Colonic mucosa (tissue), 4 donors: ENCODE results near the gene CHD6. TPM values are rescaled to one million over a fixed set of nuclear protein-coding genes. Genes with fewer than 3 reads are reported as not detected.

Experiments used
- DNase-seq: peaks from one replicate; pipeline ENCODE4 v3.0.0-alpha.2; 2020
- H3K27ac ChIP-seq: fragments of 200-600 bp; one replicate; pipeline ENCODE4 v1.8.0; 2021
- H3K27me3 ChIP-seq: fragments of 200-600 bp; one replicate; pipeline ENCODE4 v1.8.0; 2021
- H3K36me3 ChIP-seq: fragments of 200-600 bp; one replicate; pipeline ENCODE4 v1.8.0; 2021
- H3K4me1 ChIP-seq: fragments of 200-600 bp; one replicate; pipeline ENCODE4 v1.8.0; 2021; ENCODE audit warnings: mild to moderate bottlenecking
- H3K4me3 ChIP-seq: fragments of 200-600 bp; one replicate; pipeline ENCODE4 v1.8.0; 2021
- H3K9ac ChIP-seq, 2 donors: one replicate each; pipeline ENCODE4 v1.7.0; 2013; ENCODE audit warnings: control low read depth in 2 of 2, low read depth in 2 of 2, low read length in 2 of 2
- H3K9me3 ChIP-seq: fragments of 200-600 bp; one replicate; pipeline ENCODE4 v1.8.0; 2021
- CTCF ChIP-seq: fragments of 200-600 bp; IDR thresholded peaks from one replicate; pipeline ENCODE4 v1.8.0; 2022; ENCODE audit warnings: antibody characterized with exemption, mild to moderate bottlenecking
- intact Hi-C: fragments of 100-400 bp; cut with DNase I; formaldehyde crosslinking; loops from one replicate; pipeline ENCODE4 v1.14.1; 2022
- total RNA-seq, 2 donors: library from RNA; stranded (reverse); fragmentation: NEBNext Ultra II Directional in 1 of 2; extraction: Animal tissue kit (Norgen Biotek cat#: 25700) in 1 of 2; gene quantifications; one replicate each; pipeline ENCODE4 v1.2.1, GENCODE V29; 2021
- donor health status: healthy.
- donor health status: DM: no; HTN: no; CAD: no.
- donor health status: DM: no; HTN: no; CAD: no.

The CHD6 gene
- 10 to 100 TPM; 18.9 to 27.2 TPM for total RNA-seq

- DNase-seq = peak; percentile 100
- intact Hi-C loops = no loop called here
- H3K36me3 ChIP-seq = no peaks in the 10 kb centered on the region
- peak within 1 kb of the TSS; percentile 9 for H3K27ac ChIP-seq
- H3K4me1 ChIP-seq = no peaks in the 10 kb centered on the region
- H3K4me3 ChIP-seq = peak within 1 kb of the TSS; percentile 64
- no peak for TF ChIP-seq CTCF
- no peaks in the 10 kb centered on the region for H3K9me3 ChIP-seq
- H3K27me3 ChIP-seq = no peaks in the 10 kb centered on the region
- H3K9ac ChIP-seq = peak within 1 kb of the TSS; percentile 60 to 83
These were observed at the start of gene CHD6 for GRCh38 chr20:41617902-41618806. TSS of gene CHD6 (minus strand) at chr20:41618377. CDS start at chr20:41551337, 67,040 bp downstream.

GRCh38 chr20:41664584-41664983 lies 46.4 kb upstream of the CHD6 start:
- no peaks in the 10 kb centered on the region for H3K4me1 ChIP-seq
- no peak overlapping the region for H3K4me3 ChIP-seq
- TF ChIP-seq CTCF = no peak
- intact Hi-C loops = no loop called here
- no peaks in the 10 kb centered on the region for H3K9me3 ChIP-seq
- no peak for DNase-seq
- no peak overlapping the region for H3K27ac ChIP-seq
- no peaks in the 10 kb centered on the region for H3K27me3 ChIP-seq
- H3K36me3 ChIP-seq = no peaks in the 10 kb centered on the region
- H3K9ac ChIP-seq = no peak overlapping the region

GRCh38 chr20:41657655-41658054 lies 39.5 kb upstream of the CHD6 start:
- H3K9me3 ChIP-seq = no peaks in the 10 kb centered on the region
- TF ChIP-seq CTCF = no peak
- no peaks in the 10 kb centered on the region for H3K4me1 ChIP-seq
- no peak for DNase-seq
- intact Hi-C loops = no loop called here
- H3K27ac ChIP-seq = no peak overlapping the region
- no peaks in the 10 kb centered on the region for H3K27me3 ChIP-seq
- H3K9ac ChIP-seq = no peak overlapping the region
- H3K36me3 ChIP-seq = no peaks in the 10 kb centered on the region
- H3K4me3 ChIP-seq = no peak overlapping the region

- no peak for TF ChIP-seq CTCF
- no peak overlapping the region for H3K4me3 ChIP-seq
- no peaks in the 10 kb centered on the region for H3K36me3 ChIP-seq
- no peaks in the 10 kb centered on the region for H3K27me3 ChIP-seq
- H3K9ac ChIP-seq = no peak overlapping the region
- DNase-seq = no peak
- no peaks in the 10 kb centered on the region for H3K9me3 ChIP-seq
- H3K4me1 ChIP-seq = peaks cover 1% of the 10 kb centered on the region
- H3K27ac ChIP-seq = no peak overlapping the region
- intact Hi-C loops = no loop called here
These were observed 37.9 kb upstream of the CHD6 start for GRCh38 chr20:41655962-41656618.

GRCh38 chr20:41654884-41655283 lies 36.7 kb upstream of the CHD6 start:
- Histone ChIP-seq H3K9ac (no peak overlapping the region), H3K36me3 (no peaks in the 10 kb centered on the region), H3K27ac (no peak overlapping the region), H3K4me3 (no peak overlapping the region), H3K27me3 (no peaks in the 10 kb centered on the region), H3K4me1 (peaks cover 2% of the 10 kb centered on the region), H3K9me3 (no peaks in the 10 kb centered on the region)
- DNase-seq = no peak
- TF ChIP-seq CTCF = no peak
- intact Hi-C loops = no loop called here
